Measurements from ENCODE around the gene PRMT5. TPM values are rescaled to one million over a fixed set of nuclear protein-coding genes. Genes with fewer than 3 reads are reported as not detected.

Gene PRMT5
- total RNA-seq, 2 experiments from 2014 or later = 107 to 116 TPM

- peak; percentile 91 for TF ChIP-seq CTCF (IDR thresholded peaks at IDR 0.05)
- POLR2A ChIA-PET = interaction anchor here (0.6 to 4.2 kb wide), 13 partner anchors 11 to 316 kb away, joined by 3 to 16 read pairs (median 5); partner anchors contain the start of genes DAD1, HAUS4, PRMT5 and RBM23
- Mint-ChIP-seq H3K4me3 (peak overlapping the region; percentile 93), H3K27ac (peak overlapping the region; percentile 79), H3K9me3 (no peaks in the 10 kb centered on the region), H3K4me1 (ENCODE audit: low read depth) (peaks cover 25% of the 10 kb centered on the region), H3K27me3 (no peaks in the 10 kb centered on the region), H3K36me3 (ENCODE audit: low read depth) (peaks cover 11% of the 10 kb centered on the region)
- DNase-seq (peak; percentile 78), ATAC-seq (peak; percentile 22)
- intact Hi-C loops (cut with micrococcal nuclease) = loop anchor here (5.0 kb wide), 1 partner anchor 45 kb away; the partner anchor contains the start of gene RBM23
- CTCF ChIA-PET = interaction anchor here (0.5 to 6.2 kb wide), 38 partner anchors 11 to 1232 kb away, joined by 3 to 187 read pairs (median 4); partner anchors contain the start of genes HAUS4, OXA1L, PRMT5 and RBM23
Measured at GRCh38 chr14:22872033-22872832, 56.9 kb downstream of the PRMT5 start.

GRCh38 chr14:22871224-22872032 lies 57.7 kb downstream of the PRMT5 start, which contains the start of gene LRP10:
TSS of gene LRP10 (plus strand) at chr14:22871740. CDS start at chr14:22872304, 564 bp downstream.
- POLR2A ChIA-PET = interaction anchor here (0.6 to 4.2 kb wide), 16 partner anchors 12 to 340 kb away, joined by 3 to 16 read pairs (median 4); partner anchors contain the start of genes DAD1, HAUS4, PRMT5 and RBM23
- Mint-ChIP-seq H3K4me1 (ENCODE audit: low read depth) (peaks cover 25% of the 10 kb centered on the region), H3K36me3 (ENCODE audit: low read depth) (peaks cover 11% of the 10 kb centered on the region), H3K4me3 (peak within 1 kb of the TSS; percentile 93), H3K27ac (peak within 1 kb of the TSS; percentile 100), H3K27me3 (no peaks in the 10 kb centered on the region), H3K9me3 (no peaks in the 10 kb centered on the region)
- CTCF ChIA-PET = interaction anchor here (0.6 to 6.2 kb wide), 33 partner anchors 10 to 1231 kb away, joined by 3 to 187 read pairs (median 5); partner anchors contain the start of genes HAUS4, OXA1L, PRMT5 and RBM23
- ATAC-seq = peak; percentile 83
- intact Hi-C loops (cut with micrococcal nuclease) = loop anchor here (5.0 kb wide), 1 partner anchor 46 kb away; the partner anchor contains the start of gene RBM23
- DNase-seq = peak; percentile 90
- no peak for TF ChIP-seq CTCF (IDR thresholded peaks at IDR 0.05)

- ATAC-seq (no peak), DNase-seq (no peak)
- peaks cover 8% of the 10 kb centered on the region for H3K36me3 Mint-ChIP-seq (ENCODE audit: low read depth)
- no peaks in the 10 kb centered on the region for H3K9me3 Mint-ChIP-seq
- no peaks in the 10 kb centered on the region for H3K27me3 Mint-ChIP-seq
- H3K27ac Mint-ChIP-seq = peak overlapping the region; percentile 100
- CTCF ChIA-PET = interaction anchor here (0.6 to 6.2 kb wide), 19 partner anchors 10 to 314 kb away, joined by 3 to 187 read pairs (median 5); partner anchors contain the start of gene REM2
- peak overlapping the region; percentile 93 for H3K4me3 Mint-ChIP-seq
- TF ChIP-seq CTCF (IDR thresholded peaks at IDR 0.05) = no peak
- POLR2A ChIA-PET = interaction anchor here (0.6 to 4.2 kb wide), 15 partner anchors 11 to 339 kb away, joined by 3 to 16 read pairs (median 5); partner anchors contain the start of genes HAUS4, PRMT5, RBM23 and REM2
- intact Hi-C loops (cut with micrococcal nuclease) = loop anchor here (5.0 kb wide), 1 partner anchor 46 kb away; the partner anchor contains the start of gene RBM23
- peaks cover 25% of the 10 kb centered on the region for H3K4me1 Mint-ChIP-seq (ENCODE audit: low read depth)
Measured at GRCh38 chr14:22870811-22871223, 58.4 kb downstream of the PRMT5 start.

Other genes with a start within 250 kb of the PRMT5 start
- 100 to 1,000 TPM; 134 to 140 TPM for gene OXA1L, start 162.7 kb downstream of the PRMT5 start, total RNA-seq
- under 1 TPM in 1 of 2 experiments, not detected in 1; 0.45 TPM for gene SLC7A7, start 113.9 kb downstream of the PRMT5 start, total RNA-seq
- 100 to 1,000 TPM; 122 to 126 TPM for gene MRPL52, start 99.5 kb downstream of the PRMT5 start, total RNA-seq
- 1 to 10 TPM; 1.9 to 3.1 TPM for gene MMP14, start 92.8 kb downstream of the PRMT5 start, total RNA-seq
- gene LRP10, start 57.6 kb downstream of the PRMT5 start, total RNA-seq = 10 to 100 TPM; 18.7 to 21.0 TPM
- gene REM2, start 46.2 kb downstream of the PRMT5 start, total RNA-seq = under 1 TPM; 0.20 to 0.27 TPM
- gene RBM23, start 10.2 kb downstream of the PRMT5 start, total RNA-seq = 10 to 100 TPM; 46.9 to 55.2 TPM
- gene HAUS4, start 27.7 kb upstream of the PRMT5 start, total RNA-seq = 10 to 100 TPM; 80.3 to 82.2 TPM
- 1 to 10 TPM; 2.3 to 2.6 TPM for gene AJUBA, start 53.2 kb upstream of the PRMT5 start, total RNA-seq
- gene C14orf93, start 80.8 kb upstream of the PRMT5 start, total RNA-seq = 10 to 100 TPM; 13.2 to 13.5 TPM
- 100 to 1,000 TPM; 119 to 120 TPM for gene PSMB5, start 105.5 kb upstream of the PRMT5 start, total RNA-seq
- not detected for gene PSMB11, start 112.8 kb upstream of the PRMT5 start, total RNA-seq
- gene CDH24, start 128.1 kb upstream of the PRMT5 start, total RNA-seq = under 1 TPM; 0.69 to 0.72 TPM
- gene ACIN1, start 165.8 kb upstream of the PRMT5 start, total RNA-seq = 100 to 1,000 TPM; 132 to 139 TPM
- 10 to 100 TPM; 49.2 to 51.1 TPM for gene C14orf119, start 166.1 kb upstream of the PRMT5 start, total RNA-seq
- not detected for gene CIROP, start 175.6 kb upstream of the PRMT5 start, total RNA-seq
- under 1 TPM; 0.27 to 0.34 TPM for gene CEBPE, start 189.9 kb upstream of the PRMT5 start, total RNA-seq

All from activated CD8-positive, alpha-beta T cell treated with anti-CD3 and anti-CD28 coated beads for 36 hours (primary cell).